ENCODE measurements around the gene GC.

- no peak for TF ChIP-seq MAZ (IDR thresholded peaks at IDR 0.05; ENCODE audit: borderline replicate concordance, low read depth, low read length)
- no peak for TF ChIP-seq CTCF (conservative IDR thresholded peaks at IDR 0.05; ENCODE audit: low read depth, low read length)
- no peak for TF ChIP-seq POLR2A (IDR thresholded peaks at IDR 0.05; ENCODE audit: low read depth, low read length)
- no peak for TF ChIP-seq NFE2L2 (IDR thresholded peaks at IDR 0.05; ENCODE audit: low read depth, low read length)
- TF ChIP-seq CEBPB (IDR thresholded peaks at IDR 0.05; ENCODE audit: low read depth, low read length), result no peak
- TF ChIP-seq MAFK (IDR thresholded peaks at IDR 0.05; ENCODE audit: low read depth, low read length), result no peak
These were observed 14.4 kb downstream of the GC start for GRCh38 chr4:71769434-71769833.

Data from IMR-90 (cell line).